ENCODE data around the gene WDR20. TPM values are rescaled to one million over a fixed set of nuclear protein-coding genes. Genes with fewer than 3 reads are reported as not detected.

The WDR20 gene
- total and polyA plus RNA-seq, 2 of the 8 experiments (the other 6 are each of a cell fraction or from before 2014, with no cell fraction given) = 11.2 to 26.7 TPM

GRCh38 chr14:102200690-102201352, 61.1 kb downstream of the WDR20 start:
- no peak for TF ChIP-seq TAF1 (IDR thresholded peaks at IDR 0.05; ENCODE audit: low read depth, low read length)
- no peak for TF ChIP-seq BRCA1 (IDR thresholded peaks at IDR 0.05; ENCODE audit: low read depth, low read length)
- no peak for TF ChIP-seq RFX5 (IDR thresholded peaks at IDR 0.05; ENCODE audit: borderline replicate concordance, low read depth, low read length)
- no peak for TF ChIP-seq SAP30 (IDR thresholded peaks at IDR 0.05; ENCODE audit: insufficient read depth, insufficient replicate concordance, low read length)
- TF ChIP-seq TAF7 (optimal IDR thresholded peaks at IDR 0.05; ENCODE audit: borderline replicate concordance, low read depth, low read length) = no peak
- TF ChIP-seq NANOG (IDR thresholded peaks at IDR 0.05; ENCODE audit: insufficient read depth, low read depth, low read length, poor library complexity, severe bottlenecking) = no peak
- Histone ChIP-seq H2AK5ac (ENCODE audit: low read depth, low read length) (no peak overlapping the region), H3K4me1 (replicated peaks in 1 of 4; ENCODE audit: control insufficient read depth in 3 of 4, insufficient read depth in 4 of 4, low read length in 3 of 4) (no peaks in the 10 kb centered on the region), H4K5ac (ENCODE audit: insufficient read length, low read depth, low read length) (no peak overlapping the region), H2BK15ac (ENCODE audit: low read length) (no peak overlapping the region), H4K20me1 (replicated peaks in 1 of 2; ENCODE audit: control insufficient read depth in 1 of 2, insufficient read depth in 2 of 2, low read length in 2 of 2) (peaks cover 2 to 20% of the 10 kb centered on the region in 2 experiments), H2BK5ac (ENCODE audit: low read depth, low read length) (no peak overlapping the region), H4K8ac (ENCODE audit: extremely low read depth, insufficient read depth, low read length) (peak overlapping the region; percentile 15; the same call in 1 of the 2 replicates), H3K36me3 (ENCODE audit: control insufficient read depth in 2 of 4, insufficient read depth in 4 of 4, low read length in 3 of 4) (peaks cover 0 to 32% (median 2%) of the 10 kb centered on the region in 4 experiments; a peak in 3 of 8 replicates), H3K56ac (replicated peaks; ENCODE audit: insufficient read length, low read depth, low read length) (no peak overlapping the region), H3K27ac (ENCODE audit: low read depth, low read length) (no peak overlapping the region), H3K9ac (replicated peaks in 1 of 4; ENCODE audit: extremely low read depth in 1 of 4, low read depth in 3 of 4, low read length in 3 of 4) (no peak overlapping the region), H2AFZ (ENCODE audit: low read length) (no peak overlapping the region), H3K79me1 (ENCODE audit: low read depth, low read length) (peaks cover 18% of the 10 kb centered on the region), H3K4me3 (ENCODE audit: extremely low read depth in 1 of 4, insufficient read depth in 2 of 4, low read depth in 3 of 4, low read length in 4 of 4) (no peak overlapping the region), H3K9me3 (ENCODE audit: insufficient read depth in 2 of 2, low read depth in 1 of 2, low read length in 1 of 2) (no peaks in the 10 kb centered on the region), H3K18ac (ENCODE audit: extremely low read depth, low read length) (no peak overlapping the region), H3K79me2 (ENCODE audit: control insufficient read depth in 1 of 2, insufficient read depth in 2 of 2, low read length in 2 of 2) (peaks cover 0 to 20% of the 10 kb centered on the region in 2 experiments; a peak in 1 of 4 replicates), H3K23ac (ENCODE audit: insufficient read length) (no peak overlapping the region), H2BK120ac (replicated peaks; ENCODE audit: low read depth, low read length) (no peak overlapping the region), H3K14ac (ENCODE audit: insufficient read length) (no peak overlapping the region), H2BK12ac (ENCODE audit: low read depth, low read length) (no peak overlapping the region), H3K4ac (replicated peaks; ENCODE audit: insufficient read length, low read depth, low read length) (no peak overlapping the region), H4K91ac (replicated peaks; ENCODE audit: insufficient read length, low read length) (peak overlapping the region; percentile 14), H3K27me3 (replicated peaks in 1 of 4; ENCODE audit: control insufficient read depth in 3 of 4, extremely low read depth in 1 of 4, insufficient read depth in 3 of 4, low read length in 3 of 4) (no peaks in the 10 kb centered on the region), H2BK20ac (ENCODE audit: low read length) (no peak overlapping the region), H3K4me2 (ENCODE audit: insufficient read depth in 1 of 2, low read depth in 2 of 2, low read length in 2 of 2) (no peak overlapping the region), H3K23me2 (ENCODE audit: low read depth, low read length) (no peaks in the 10 kb centered on the region)
- 90% methylated on average over 9 of the region's 9 CpGs; no CpG with 5 or more reads in 1 of the 2 experiments for WGBS, 2 experiments (ENCODE audit: extremely low coverage in 1 of 2, insufficient coverage in 1 of 2, insufficient read length in 1 of 2, insufficient replicate concordance in 2 of 2, low coverage in 1 of 2, low lambda C conversion rate in 2 of 2, missing lambda C conversion rate in 1 of 2)
- ChIA-PET CTCF (ENCODE audit: partially characterized antibody) (interaction anchor here (1.2 to 1.5 kb wide), 3 partner anchors 104 to 151 kb away, joined by 3 to 6 read pairs (median 6); no protein-coding TSS in a partner anchor), POLR2A (ENCODE audit: partially characterized antibody) (interaction anchor here (0.6 to 1.4 kb wide), 2 partner anchors 13 to 674 kb away, joined by 3 to 4 read pairs; no protein-coding TSS in a partner anchor)
- DNase-seq (ENCODE audit: low read depth in 1 of 2, low spot score in 2 of 2) (no peak), FAIRE-seq (no peak)
